Aorta (tissue), 5 donors: Measurements from ENCODE around the gene NKX6-2. TPM values are rescaled to one million over a fixed set of nuclear protein-coding genes. Genes with fewer than 3 reads are reported as not detected.

Experiments used
- ATAC-seq: fragments of 200-7000 bp; cut with Tn5 transposase; one replicate; pipeline ENCODE4 v1.9.1; 2022; ENCODE audit warnings: moderate library complexity; ENCODE audit not compliant: low FRiP score
- DNase-seq, 2 donors: peaks; one replicate each; pipeline ENCODE4 v3.0.0-alpha.2; 2020
- H3K27ac ChIP-seq, 2 donors: one replicate each; pipeline ENCODE4 v1.5.1; 2013; ENCODE audit warnings: low read length in 2 of 2, mild to moderate bottlenecking in 2 of 2, moderate library complexity in 2 of 2, control low read depth in 1 of 2, inconsistent platforms in 1 of 2, low read depth in 1 of 2
- H3K27me3 ChIP-seq, 2 donors: one replicate each; pipeline ENCODE4 v1.6.1; 2013; ENCODE audit warnings: control low read depth in 1 of 2, low read length in 1 of 2, mild to moderate bottlenecking in 1 of 2, moderate library complexity in 1 of 2; ENCODE audit not compliant: insufficient read depth in 2 of 2, control insufficient read depth in 1 of 2
- H3K36me3 ChIP-seq, 2 donors: one replicate each; pipeline ENCODE4 v1.6.1; 2013; ENCODE audit warnings: control low read depth in 1 of 2, low read length in 1 of 2, mild to moderate bottlenecking in 1 of 2; ENCODE audit not compliant: insufficient read depth in 2 of 2, control insufficient read depth in 1 of 2
- H3K4me1 ChIP-seq, 2 donors: one replicate each; pipeline ENCODE4 v1.6.1; 2013; ENCODE audit warnings: low read length in 2 of 2, control low read depth in 1 of 2, mild to moderate bottlenecking in 1 of 2, moderate library complexity in 1 of 2; ENCODE audit not compliant: insufficient read depth in 2 of 2, control insufficient read depth in 1 of 2
- H3K4me3 ChIP-seq, 2 donors: one replicate each; pipeline ENCODE4 v1.5.1; 2013; ENCODE audit warnings: low read length in 2 of 2, control low read depth in 1 of 2, mild to moderate bottlenecking in 1 of 2
- H3K9me3 ChIP-seq: one replicate; pipeline ENCODE4 v1.6.1; 2013; ENCODE audit warnings: mild to moderate bottlenecking, low read length; ENCODE audit not compliant: control insufficient read depth
- WGBS, 2 donors: extraction: QIAGEN DNeasy Blood & Tissue Kit; methylation state at CpG; one replicate each; pipeline ENCODE4 v1.1.7; 2013; 5-methylcytosine and 5-hydroxymethylcytosine counted together
- intact Hi-C, 2 donors: fragments of 100-400 bp; cut with DNase I; formaldehyde crosslinking; loops; one replicate each; pipeline versions ENCODE4 v1.14.2 to v1.15.0; 2022
- polyA plus RNA-seq, 2 donors: library from polyadenylated mRNA; stranded (reverse); fragments of 200-250 nt; gene quantifications; one replicate each; pipeline ENCODE4 v1.2.3, GENCODE V29; 2013
- total RNA-seq, 2 donors: library from RNA; stranded (reverse); fragmentation: NEBNext Ultra II Directional; extraction: Animal tissue kit (Norgen Biotek cat#: 25700); gene quantifications; one replicate each; pipeline ENCODE4 v1.2.1, GENCODE V29; 2021
- donor health status: healthy with polysubstance abuse.
- donor health status: Bipolar disorder and iron deficiency.
- donor health status: DM: no; HTN: no; CAD: no.
- donor health status: DM: no; HTN: no; CAD: no.
- donor health status: DM: yes; HTN: yes; CAD: no.

NKX6-2 gene
- total and polyA plus RNA-seq, 4 donors = not detected

GRCh38 chr10:132788180-132788830, 2.4 kb upstream of the NKX6-2 start:
- Histone ChIP-seq H3K36me3 (no peaks in the 10 kb centered on the region), H3K4me1 (no peaks in the 10 kb centered on the region), H3K27ac (no peak overlapping the region), H3K4me3 (no peak overlapping the region), H3K27me3 (peaks cover 0 to 4% of the 10 kb centered on the region in 2 donors), H3K9me3 (no peaks in the 10 kb centered on the region)
- ATAC-seq (no peak), DNase-seq (no peak)
- WGBS, 2 donors = 1 to 2% methylated on average over 60 to 79 of the region's 79 CpGs
- intact Hi-C loops = no loop called here

- no peak overlapping the region for H3K4me3 ChIP-seq
- no peak for ATAC-seq
- 2% methylated on average over 32 to 80 of the region's 80 CpGs for WGBS, 2 donors
Observed at GRCh38 chr10:132787495-132788179, 1.7 kb upstream of the NKX6-2 start.

DNA sequence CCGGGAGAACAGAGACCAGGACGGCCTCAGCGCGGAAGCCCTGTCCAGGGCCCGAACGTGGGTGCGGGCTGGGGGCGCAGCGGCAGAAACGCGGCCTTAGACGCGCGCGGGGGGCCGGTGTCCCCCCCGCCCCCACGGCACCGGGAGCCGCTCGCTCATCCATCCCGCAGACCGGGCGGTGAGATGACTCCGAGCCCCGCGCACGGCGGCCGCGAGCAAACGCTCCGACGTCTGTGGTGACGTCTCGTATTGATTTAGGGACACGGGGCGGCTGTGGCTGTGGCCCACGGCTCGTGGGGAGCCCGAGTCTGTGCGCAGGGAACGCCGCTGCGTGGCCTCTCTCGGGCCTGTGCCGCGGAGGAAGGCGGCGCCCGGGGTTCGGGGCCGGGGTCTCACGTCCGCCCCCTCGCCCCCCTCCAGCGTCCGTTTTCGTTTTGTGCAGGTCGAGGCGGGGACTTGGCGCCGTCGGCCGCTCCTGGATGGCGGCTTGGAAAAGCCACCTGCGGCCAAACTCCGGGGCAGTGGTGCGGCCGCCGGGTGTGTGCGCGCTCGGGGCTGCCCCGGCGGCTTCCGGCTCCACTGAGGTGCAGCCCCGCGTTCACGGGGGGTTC, 1.0 kb upstream of the NKX6-2 start:
- Histone ChIP-seq H3K9me3 (peaks cover 3% of the 10 kb centered on the region), H3K4me1 (no peaks in the 10 kb centered on the region), H3K27me3 (peaks cover 0 to 4% of the 10 kb centered on the region in 2 donors), H3K36me3 (peaks cover 2 to 9% of the 10 kb centered on the region in 2 donors), H3K27ac (no peak overlapping the region), H3K4me3 (no peak overlapping the region)
- ATAC-seq = no peak
- 1 to 2% methylated on average over 65 to 80 of the region's 80 CpGs for WGBS, 2 donors
- intact Hi-C loops = no loop called here
- no peak for DNase-seq

More at GRCh38 chr10:132787495-132788179, 1.7 kb upstream of the NKX6-2 start:
- no peak overlapping the region for H3K27ac ChIP-seq
- peaks cover 0 to 3% of the 10 kb centered on the region in 2 donors for H3K36me3 ChIP-seq
- no peak for DNase-seq
- H3K4me1 ChIP-seq = no peaks in the 10 kb centered on the region
- H3K9me3 ChIP-seq = peaks cover 2% of the 10 kb centered on the region
- intact Hi-C loops = no loop called here
- peaks cover 0 to 4% of the 10 kb centered on the region in 2 donors for H3K27me3 ChIP-seq

DNA sequence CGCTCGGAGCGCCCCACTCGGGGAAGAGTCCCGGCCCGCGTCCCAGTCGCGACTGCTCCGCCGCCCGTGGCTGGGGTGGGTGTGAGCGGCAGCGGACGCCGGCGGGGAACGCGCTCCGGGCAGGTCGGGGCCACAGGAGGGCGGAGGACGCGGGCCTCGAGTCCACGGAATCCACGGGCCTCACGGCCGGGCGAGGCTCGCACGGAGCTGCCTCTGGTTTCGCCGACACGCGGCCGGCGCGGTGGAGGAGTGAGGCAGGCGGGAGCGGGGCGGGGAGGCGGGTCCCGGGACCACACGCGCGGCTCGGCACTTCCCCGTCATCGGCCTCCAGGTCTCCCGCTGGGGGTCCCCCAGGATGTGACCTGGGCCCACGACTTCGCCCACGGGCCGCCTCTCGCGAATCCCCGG, 533 bp upstream of the NKX6-2 start:
- peaks cover 7% of the 10 kb centered on the region for H3K9me3 ChIP-seq
- WGBS, 2 donors = 1 to 5% methylated on average over 36 to 58 of the region's 58 CpGs
- DNase-seq = no peak
- no peak overlapping the region for H3K27ac ChIP-seq
- no peaks in the 10 kb centered on the region for H3K4me1 ChIP-seq
- peaks cover 7 to 12% of the 10 kb centered on the region in 2 donors for H3K36me3 ChIP-seq
- H3K4me3 ChIP-seq = no peak overlapping the region
- peaks cover 0 to 4% of the 10 kb centered on the region in 2 donors for H3K27me3 ChIP-seq
- ATAC-seq = no peak
- intact Hi-C loops = no loop called here

DNA sequence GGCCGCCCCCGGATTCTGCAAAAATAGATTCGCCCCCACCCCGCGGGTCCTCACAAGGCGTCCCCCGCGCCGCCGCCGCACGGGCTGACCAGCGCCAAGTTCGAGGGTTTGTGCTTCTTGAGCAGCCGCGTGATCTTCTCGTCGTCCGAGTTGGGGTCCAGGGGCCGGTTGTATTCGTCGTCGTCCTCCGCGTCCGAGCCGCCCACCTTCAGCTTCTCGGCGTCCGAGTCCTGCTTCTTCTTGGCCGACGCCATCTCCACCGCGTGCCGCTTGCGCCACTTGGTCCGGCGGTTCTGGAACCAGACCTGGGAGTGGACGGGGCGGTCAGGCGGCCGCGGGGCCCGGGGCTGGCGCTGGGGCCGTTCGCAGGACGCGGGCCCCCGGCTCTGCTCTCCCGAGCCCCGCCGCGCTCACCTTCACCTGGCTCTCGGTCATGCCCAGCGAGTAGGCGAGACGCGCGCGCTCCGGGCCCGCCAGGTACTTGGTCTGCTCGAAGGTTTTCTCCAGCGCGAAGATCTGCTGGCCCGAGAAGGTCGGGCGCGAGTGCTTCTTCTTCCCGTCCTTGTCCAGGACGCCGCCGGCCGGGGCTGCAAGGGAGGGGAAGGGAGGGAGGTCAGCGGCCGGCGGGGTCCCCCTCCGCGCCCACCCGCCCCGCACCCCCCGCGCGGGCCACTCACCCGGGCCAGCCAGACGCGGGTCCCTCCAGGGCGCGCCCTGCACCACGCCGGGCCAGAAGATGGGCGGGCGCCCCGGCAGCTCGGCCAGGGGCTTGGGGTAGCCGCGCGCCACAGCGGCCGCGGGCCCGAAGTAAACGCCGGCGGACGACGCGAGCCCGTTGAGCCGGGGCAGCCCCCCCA, 853 bp downstream of the NKX6-2 start:
- Histone ChIP-seq H3K27ac (no peak overlapping the region), H3K36me3 (peaks cover 10 to 12% of the 10 kb centered on the region in 2 donors), H3K4me1 (no peaks in the 10 kb centered on the region), H3K4me3 (peak overlapping the region in 1 of 2 donors; percentile 6), H3K27me3 (peaks cover 0 to 4% of the 10 kb centered on the region in 2 donors), H3K9me3 (peaks cover 9% of the 10 kb centered on the region)
- ATAC-seq (no peak), DNase-seq (no peak)
- WGBS, 2 donors = 4 to 7% methylated on average over 83 to 111 of the region's 111 CpGs
- intact Hi-C loops = no loop called here

DNA sequence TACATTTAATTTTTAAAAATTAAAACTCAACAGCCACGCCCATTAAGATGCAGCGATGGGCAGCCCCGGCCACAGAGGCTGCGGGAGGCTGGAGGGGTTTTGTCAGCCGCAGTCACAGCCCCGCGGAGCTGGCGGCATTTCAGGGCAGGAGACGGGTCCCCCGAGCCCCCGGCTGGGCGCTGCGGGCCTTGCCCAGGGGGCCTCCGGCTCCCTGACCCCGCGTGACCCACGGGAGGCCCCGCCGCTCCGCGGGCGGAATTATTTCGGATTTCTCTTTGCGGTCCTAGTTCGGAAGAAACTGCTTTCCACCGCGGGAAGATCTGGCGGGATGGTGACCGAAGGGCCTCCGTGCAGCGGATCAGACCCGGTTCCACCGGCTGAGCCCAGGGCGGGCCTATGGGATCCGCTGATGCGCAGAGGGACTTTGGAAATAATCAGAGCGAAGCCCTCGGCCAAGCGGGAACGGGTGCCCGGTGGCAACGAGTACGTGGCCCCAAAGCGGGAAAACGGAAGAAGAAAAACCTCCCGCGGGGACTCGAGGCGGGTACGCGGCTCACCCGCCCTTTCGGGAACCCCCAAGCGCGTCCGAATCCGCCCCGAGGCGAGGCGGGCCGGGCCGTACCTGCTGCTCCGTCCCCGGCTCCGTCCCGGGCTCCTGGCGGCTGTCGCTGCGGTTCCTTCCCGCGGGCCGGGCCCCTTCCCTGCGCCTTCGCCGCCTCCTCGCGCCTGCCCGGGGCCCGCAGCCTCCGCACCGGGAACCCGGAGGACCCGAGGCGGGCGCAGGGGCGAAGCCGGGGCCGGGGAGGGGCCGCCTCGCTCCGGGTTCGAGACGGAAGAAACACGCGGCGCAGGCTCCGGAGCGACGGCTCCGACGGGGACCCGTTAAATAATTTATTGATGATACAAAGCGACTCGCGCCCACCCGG, 1.7 kb downstream of the NKX6-2 start:
- H3K36me3 ChIP-seq = peaks cover 12 to 16% of the 10 kb centered on the region in 2 donors
- H3K27me3 ChIP-seq = peaks cover 0 to 4% of the 10 kb centered on the region in 2 donors
- peaks cover 9% of the 10 kb centered on the region for H3K9me3 ChIP-seq
- H3K4me1 ChIP-seq = no peaks in the 10 kb centered on the region
- no peak overlapping the region for H3K27ac ChIP-seq
- intact Hi-C loops = no loop called here
- 31 to 34% methylated on average over 96 to 106 of the region's 106 CpGs for WGBS, 2 donors
- H3K4me3 ChIP-seq = peak overlapping the region in 1 of 2 donors; percentile 6
- no peak for ATAC-seq
- no peak for DNase-seq

DNA sequence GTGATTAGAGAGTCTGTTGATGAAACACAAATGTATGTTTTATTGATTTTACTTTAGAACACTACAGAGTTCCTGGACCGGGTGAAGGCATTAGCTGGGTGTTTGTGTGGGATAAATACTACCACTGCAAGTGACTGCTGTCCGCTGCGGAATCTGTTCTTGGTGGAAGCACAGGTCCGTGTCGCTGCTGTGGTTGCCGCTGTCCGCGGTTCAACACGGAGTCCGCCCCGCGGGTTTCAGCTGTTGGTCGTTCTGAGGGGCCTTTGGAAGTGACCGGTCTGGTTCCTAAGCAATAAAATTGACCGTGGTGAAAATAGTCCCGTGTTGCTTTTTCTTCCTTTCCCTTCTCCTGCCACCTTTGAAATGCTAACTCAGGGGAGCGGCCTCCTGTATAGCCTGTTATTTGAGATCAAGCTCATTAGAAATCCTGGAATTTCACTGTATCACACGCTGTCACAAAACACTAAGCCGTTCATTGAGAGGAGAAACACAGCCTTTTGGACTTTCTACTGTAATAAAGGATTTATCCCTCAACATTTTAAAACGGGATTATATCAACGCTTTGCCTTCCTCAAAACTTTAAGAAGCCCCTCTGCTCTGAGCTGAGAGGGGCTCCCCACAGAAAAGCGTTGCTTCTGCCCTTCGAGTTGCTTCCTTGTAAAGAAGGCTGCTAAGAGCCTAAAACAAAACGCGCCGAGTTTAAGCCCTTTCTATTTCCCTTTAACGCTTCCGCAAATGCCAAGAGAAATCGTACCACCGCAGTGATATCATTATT, 2.6 kb downstream of the NKX6-2 start:
- ATAC-seq = no peak
- intact Hi-C loops = no loop called here
- Histone ChIP-seq H3K27ac (no peak overlapping the region), H3K4me1 (no peaks in the 10 kb centered on the region), H3K4me3 (no peak overlapping the region), H3K9me3 (peaks cover 9% of the 10 kb centered on the region), H3K36me3 (peaks cover 12 to 18% of the 10 kb centered on the region in 2 donors), H3K27me3 (peaks cover 0 to 4% of the 10 kb centered on the region in 2 donors)
- DNase-seq = no peak
- WGBS, 2 donors = 96% methylated on average over 30 of the region's 30 CpGs
